ENCODE results near the gene SCO2.

DNA sequence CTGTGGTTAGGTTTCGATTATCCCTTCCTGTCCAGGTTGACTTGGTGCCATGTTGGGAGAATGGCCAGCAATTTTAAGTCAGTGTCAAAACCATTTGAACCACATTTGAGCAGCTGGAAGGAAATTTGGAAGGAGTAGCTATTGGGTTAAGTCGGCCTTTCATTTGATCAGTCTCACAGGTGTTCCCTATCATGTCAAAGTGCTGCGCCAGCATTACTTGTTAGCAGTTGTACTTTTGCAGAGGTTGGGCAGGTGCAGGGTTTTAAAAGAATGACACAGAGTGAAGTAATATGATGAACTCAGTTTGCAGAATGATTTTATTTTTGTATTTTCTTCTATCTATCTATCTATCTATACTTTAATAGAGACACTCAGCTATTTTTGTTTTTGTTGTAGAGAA is 10.8 kb upstream of the SCO2 start:
- TF ChIP-seq CTCF (conservative IDR thresholded peaks at IDR 0.05) (no peak), EZH2 (IDR thresholded peaks at IDR 0.05; ENCODE audit: low read depth) (no peak)
